HG02970 (cell line): Measurements from ENCODE around the gene PRLR.

Source experiments
- ATAC-seq: cut with Tn5 transposase; IDR thresholded peaks from one replicate; pipeline ENCODE4 v1.9.1; 2021; ENCODE audit warnings: mild to moderate bottlenecking, moderate library complexity, moderate number of reproducible peaks; ENCODE audit not compliant: unreplicated experiment, low FRiP score

PRLR gene

GRCh38 chr5:35162848-35163709, 67.2 kb downstream of the PRLR start:
- no peak for ATAC-seq

DNA sequence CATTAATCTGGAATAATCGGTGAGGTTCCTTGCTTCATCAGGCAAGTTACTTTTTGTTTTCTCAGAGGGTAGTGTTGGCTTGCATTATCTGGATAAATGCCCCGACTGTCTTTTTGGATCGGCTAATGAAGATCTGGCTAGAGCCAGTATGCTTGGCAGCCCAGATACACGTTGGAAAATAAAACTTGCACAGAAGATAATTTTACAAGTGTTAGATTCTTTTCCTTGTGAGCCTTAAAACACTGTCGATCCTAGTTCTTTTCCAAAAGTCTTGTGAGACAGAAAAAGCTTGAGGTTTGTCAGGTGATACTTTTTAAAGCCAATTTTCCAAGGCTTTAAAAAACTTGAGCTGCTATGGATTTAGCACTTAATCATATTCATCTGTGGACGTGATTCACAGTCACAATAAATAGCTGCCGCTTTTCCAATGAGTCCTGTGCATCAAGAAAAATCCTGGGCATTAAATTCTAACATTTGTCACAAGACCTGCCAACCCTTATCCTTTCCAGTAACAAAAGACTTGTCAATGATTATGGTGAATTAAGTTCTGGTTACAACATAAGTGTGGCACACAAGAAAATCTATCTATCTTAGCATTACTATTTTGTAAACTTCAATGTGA, 68.5 kb downstream of the PRLR start:
- no peak for ATAC-seq

DNA sequence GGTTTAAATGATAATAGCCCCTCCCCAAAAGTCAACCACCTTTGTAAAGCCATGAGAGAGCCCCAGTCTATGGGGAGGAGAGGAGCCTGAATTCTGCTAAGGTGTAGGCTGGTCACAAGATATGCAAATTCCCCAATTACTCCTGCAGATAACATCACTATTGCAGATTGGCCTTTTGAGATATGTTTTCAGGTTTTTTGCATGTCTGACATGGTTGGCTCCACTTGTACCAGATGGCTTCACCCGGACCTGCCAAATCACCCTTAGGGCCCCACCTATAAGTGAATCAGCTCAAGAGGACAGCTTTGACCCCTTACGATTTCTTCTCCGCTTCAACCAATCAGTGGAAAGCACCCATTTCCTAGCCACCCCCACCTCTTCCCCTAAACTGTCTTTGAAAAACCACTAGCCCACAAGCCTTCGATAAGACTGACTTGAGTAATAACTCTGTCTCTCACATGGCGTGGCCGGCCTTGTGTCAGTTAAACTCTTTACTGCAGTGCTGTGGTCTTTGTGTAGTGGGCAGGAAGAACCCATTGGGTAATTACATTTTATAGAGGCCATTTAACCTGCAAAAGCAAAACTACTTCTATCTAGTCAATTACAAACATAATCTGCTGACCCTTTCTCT, 69.7 kb downstream of the PRLR start:
- no peak for ATAC-seq

DNA sequence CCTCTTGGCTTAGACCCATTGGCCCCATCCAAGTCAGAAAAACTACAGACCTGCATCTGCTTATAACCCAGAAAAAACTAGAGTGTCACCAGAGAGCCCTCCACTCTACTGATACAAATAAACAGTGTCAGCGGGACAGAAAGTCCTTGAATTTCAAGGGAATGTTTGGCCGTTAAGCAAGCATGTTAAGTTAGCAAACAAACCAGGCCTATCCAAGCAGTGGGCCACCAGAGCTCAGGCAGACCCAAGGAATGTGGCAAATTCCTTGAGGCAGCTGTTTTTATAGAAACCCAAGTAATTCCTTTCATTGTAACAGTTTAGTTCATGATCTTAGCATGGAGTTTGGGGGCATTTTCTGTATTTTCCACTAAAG, 70.9 kb downstream of the PRLR start:
- no peak for ATAC-seq

- no peak for ATAC-seq
These were observed 71.5 kb downstream of the PRLR start for GRCh38 chr5:35158622-35159369.

DNA sequence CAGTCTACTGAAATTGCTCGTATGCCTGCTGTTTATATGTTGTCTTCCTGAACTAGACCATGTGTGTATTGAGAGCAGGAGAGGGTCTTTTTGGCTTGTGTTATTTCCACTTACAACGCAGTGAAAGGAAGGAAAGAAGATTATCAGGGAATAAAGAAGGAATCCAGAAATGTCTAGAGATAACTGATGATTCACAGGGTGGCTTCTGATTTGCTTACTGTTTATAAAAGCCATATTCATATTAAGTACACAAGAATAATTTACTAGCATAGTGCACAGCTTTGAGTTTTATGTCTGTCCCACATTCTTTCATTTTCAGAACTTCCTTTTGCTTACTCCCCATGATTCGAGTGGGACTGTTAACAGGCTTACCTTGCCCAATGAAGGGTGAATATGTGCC, 72.1 kb downstream of the PRLR start:
- ATAC-seq = no peak

DNA sequence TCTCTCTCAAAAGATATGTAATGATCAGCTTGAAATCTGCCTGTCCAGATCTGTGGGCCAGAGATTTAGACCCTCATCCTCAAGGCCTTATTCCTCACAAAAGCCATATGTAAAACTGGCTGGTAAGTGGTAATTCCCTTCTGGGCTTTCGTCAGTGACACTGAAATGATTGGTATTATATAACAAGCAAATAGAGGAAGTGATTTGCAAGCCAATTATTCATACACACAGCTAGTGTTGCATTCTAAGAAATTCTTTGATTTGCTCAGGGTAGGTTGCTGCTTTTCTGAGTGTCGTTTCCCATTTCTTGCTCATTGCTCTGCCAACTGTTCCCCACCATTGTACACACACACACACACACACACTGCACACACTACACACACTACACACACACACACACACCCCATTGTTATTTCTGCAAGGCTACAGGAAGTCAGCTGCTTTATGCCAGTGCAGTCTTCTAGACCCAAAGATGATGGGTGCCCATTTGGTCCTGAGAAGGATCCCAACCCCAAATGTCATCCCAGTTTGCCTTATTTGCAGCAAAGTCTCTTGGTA, 76.8 kb downstream of the PRLR start:
- ATAC-seq = no peak

GRCh38 chr5:35152733-35153132, 77.6 kb downstream of the PRLR start:
- no peak for ATAC-seq

DNA sequence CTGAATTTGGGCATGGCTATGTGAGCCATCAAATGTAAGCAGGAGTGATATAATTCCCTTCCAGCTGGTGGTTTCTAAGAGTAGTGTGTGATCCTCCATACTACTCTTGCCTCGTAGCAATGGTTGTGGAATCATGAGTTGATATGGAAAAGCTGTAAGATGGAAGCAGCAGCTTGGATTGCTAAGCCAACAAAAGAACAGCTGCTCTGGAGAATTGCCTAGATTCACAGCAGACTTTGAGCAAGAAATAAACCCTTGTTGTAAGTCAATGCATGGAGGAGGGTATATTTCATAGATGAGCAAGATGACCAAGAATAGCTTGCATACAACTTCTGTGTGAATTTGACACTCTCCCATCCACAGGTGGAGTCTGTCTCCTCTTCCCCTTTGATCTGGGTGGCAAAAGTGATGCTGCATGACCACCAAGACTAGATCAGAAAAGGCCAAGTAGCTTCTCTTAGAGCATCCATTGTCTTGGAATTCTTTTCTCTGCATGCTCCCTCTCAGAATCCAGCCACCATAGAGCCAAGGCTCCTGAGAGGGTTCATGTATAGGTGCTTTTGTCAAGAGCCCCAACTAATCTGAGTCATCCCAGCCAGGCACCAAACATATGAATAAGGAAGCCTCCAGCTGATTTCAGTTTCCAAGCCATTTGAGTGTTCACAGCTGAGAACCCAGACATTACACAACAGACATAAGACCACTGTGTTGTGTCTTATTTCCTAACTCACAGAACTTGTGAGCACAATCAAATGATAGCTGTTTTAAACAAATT, 79.0 kb downstream of the PRLR start:
- ATAC-seq = no peak

DNA sequence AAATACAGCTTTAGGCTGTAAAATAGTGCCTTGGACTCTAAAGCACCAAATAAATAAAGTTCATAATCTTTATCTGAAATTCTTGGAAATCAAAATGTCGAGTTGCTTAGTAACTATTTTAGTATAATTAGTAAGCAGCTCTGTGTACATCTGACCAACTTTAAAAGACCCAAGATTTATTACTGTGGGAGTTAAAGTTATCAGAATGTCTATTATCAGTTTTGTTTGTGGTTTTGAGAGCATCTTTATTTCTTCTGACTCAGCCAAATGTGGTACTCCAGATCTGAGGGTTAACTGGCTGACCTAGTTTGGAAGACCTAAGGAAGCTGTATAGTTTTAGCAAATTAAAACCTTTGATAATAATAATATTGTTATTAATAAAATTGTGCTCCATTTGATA, 81.2 kb downstream of the PRLR start:
- ATAC-seq = no peak

DNA sequence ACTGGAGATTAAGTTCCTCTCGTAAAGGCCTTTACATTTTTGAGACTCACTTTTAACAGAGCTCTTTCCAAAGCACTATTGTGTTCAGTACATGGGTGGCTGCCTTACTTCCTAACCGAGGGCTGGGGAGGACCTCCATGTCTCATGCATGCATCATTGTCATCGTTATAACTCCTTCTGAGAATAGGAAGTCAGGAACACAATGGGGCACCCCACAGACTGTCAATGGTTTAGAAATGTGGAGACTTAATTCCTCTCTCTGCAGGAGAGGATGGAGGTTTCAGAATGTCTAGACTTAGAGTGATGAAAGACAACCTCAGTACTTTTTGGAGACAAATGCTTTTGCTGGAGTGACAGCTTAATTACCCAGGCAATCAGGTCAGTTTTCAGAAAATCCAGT, 83.9 kb downstream of the PRLR start:
- ATAC-seq = no peak

- ATAC-seq = no peak
These were observed 84.5 kb downstream of the PRLR start for GRCh38 chr5:35145691-35146317.

GRCh38 chr5:35145012-35145411, 85.3 kb downstream of the PRLR start:
- no peak for ATAC-seq

GRCh38 chr5:35143841-35144240, 86.4 kb downstream of the PRLR start:
- ATAC-seq = no peak

DNA sequence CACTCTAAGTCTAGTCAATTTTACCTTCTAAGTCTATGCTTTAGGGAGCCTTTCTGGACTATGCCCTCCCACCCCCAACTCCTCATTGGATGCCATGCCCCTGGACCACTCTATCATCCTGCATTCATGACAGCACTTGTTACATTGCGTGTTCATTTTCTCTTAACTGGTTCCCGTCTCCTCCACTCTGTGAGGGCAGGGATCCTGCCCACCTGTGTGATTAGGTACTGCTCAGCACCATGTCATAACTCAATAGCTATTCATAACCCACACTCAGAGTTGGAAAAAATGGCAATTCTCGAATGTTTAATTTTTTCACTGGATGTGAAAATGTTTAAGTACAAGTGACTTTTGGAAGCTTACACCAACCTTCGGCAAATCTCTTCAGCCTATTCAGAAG, 88.5 kb downstream of the PRLR start:
- no peak for ATAC-seq

GRCh38 chr5:35138232-35138631, 92.1 kb downstream of the PRLR start:
- ATAC-seq = no peak

- ATAC-seq = no peak
These were observed 93.9 kb downstream of the PRLR start for GRCh38 chr5:35136386-35136785.

- ATAC-seq = no peak
These were observed 95.0 kb downstream of the PRLR start for GRCh38 chr5:35135239-35135700.

GRCh38 chr5:35134278-35135030, 95.8 kb downstream of the PRLR start:
- ATAC-seq = no peak
